ENCODE measurements around the gene MDGA2.
"Not testable (repeated sequence)": the region's sequence is repeated elsewhere in the genome, so short reads cannot be mapped to it uniquely, and the experiment has no call there.

Gene MDGA2

DNA sequence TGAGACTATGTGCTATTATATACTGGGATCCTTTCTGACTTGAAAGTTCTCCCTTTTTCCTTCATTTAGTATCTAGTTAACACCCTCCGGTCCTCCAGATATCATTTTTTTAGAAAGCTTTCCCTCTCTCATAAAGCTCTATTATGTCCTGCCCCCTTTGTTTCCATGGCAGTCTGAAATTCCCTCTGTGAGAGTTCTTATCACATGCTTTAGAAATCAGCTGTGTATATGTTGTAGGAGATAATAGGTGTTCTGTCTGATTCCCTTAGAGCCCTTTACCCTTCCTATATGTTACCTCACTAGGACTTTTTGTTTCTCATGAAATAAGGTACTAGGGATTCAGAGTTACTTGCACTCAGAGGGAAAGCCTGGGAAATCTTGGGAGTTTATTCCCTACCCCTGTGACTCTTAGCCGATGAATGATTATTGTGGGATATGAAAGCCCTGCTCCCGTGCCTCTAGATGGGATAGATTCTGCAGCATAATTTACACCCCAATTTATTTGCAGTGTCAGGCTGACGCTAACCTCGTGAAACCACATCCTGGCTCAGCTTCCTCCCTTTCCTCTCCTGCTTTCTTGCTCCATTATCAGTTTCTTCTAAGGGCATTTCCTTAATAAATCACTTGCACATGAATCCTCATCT lies 448.4 kb downstream of the MDGA2 start:
- peak; percentile 27 to 81 (median 60) for DNase-seq

DNA sequence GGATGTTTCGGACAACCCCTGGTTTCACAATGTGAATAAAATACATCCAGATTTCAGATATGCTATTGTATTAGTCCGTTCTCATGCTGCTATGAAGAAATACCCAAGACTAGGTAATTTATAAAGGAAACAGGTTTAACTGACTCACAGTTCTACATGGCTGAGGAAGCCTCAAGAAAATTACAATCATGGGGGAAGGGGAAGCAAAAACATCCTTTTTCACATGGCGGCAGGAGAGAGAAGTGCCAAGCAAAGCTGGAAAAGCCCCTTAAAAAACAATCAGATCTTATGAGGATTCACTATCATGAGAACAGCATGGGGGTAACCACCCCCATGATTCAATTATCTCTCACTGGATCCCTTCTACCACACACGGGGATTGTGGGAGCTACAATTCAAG lies 451.7 kb downstream of the MDGA2 start:
- DNase-seq, result no peak

DNA sequence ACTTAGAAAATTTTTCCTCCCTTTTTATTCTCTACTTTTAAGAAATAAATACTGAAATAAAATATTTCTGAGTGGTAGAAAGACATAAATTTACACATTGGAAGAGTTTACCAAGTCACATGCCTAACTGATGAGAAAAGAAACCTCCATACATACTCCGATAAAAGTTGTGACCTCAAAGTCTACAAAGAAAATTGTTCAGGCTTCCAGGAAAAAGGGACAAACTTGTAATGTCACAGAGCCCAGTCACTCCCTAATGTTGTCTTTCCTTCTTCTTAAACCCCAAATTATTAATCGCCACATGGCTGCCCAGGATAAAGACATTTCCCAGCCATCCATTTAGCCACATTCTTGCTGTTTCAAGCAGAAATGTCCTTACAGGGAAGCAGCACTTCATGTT lies 455.3 kb downstream of the MDGA2 start:
- no peak for DNase-seq

DNA sequence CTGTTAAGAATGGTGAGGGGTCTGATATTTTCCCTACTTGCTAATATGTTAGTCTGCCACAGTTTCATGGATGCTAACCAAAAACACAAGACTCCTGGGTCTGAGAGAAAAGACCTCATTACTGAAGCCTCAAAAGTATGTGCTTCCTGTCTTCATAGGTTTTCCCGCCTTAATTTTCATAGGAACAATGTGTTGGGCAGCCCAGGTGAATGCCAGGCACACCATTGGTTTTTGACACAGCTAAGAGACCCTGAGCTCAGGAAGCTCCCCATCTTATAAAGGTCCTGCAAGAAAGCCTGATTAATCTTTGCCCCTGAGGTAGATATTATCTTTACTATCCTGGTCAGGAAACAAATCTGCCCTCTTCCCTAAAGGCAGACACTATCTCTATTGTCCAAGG lies 464.1 kb downstream of the MDGA2 start:
- DNase-seq, result no peak

DNA sequence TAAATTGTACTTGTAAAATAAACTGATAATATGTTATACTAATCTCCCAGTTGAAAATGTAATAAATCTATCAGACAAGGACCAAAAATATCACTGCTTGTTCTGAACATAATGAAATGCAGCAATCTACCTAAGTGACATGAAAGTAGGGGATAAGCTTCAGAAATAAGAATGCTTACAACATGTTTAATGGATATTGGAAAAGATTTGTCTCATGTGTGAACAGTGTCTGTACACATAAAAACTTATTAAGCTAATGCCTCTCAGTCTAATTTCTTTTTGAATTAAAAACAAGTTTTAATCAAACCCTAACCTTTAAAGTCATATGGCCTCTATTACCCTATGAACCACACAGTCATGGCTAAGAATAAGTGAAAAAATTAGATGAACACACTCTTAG lies 465.3 kb downstream of the MDGA2 start:
- DNase-seq, result no peak

DNA sequence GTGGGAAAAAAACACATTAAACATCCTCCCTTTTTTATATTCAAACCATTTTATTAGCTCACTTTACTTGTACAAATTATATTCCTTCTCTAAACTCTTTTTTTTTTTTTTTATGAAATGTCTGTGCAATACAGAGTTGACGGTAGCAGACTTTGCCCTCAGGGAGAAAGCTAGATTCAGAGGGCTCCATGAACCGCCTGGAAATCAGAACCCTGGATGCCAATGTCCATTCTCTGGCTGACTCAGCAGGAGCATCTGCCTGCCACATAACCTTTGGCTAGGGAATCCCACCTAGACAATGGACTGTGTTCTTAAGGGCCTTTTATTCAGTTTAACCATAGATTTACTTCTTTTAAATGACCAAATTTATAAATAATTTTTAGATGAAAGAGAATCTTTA lies 467.0 kb downstream of the MDGA2 start:
- no peak for DNase-seq

DNA sequence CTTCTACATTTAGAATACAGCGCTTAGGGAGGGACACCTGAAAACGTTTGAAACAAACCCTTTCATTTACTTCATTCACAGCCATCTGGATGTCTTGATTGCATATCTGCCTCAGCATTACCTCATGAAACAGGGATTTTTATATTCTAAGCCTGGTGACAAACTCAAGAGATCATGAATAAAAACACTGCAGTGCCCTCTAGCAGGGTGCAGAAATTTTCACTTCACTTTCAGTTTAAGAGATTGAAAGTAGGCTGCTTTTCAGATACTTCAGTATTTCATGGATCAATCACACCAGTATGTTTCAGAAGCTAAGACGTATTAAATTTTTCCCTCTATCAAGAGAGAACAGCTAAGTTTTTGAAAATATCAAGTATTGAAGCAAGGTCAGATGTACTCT lies 467.8 kb downstream of the MDGA2 start:
- DNase-seq, result no peak

DNA sequence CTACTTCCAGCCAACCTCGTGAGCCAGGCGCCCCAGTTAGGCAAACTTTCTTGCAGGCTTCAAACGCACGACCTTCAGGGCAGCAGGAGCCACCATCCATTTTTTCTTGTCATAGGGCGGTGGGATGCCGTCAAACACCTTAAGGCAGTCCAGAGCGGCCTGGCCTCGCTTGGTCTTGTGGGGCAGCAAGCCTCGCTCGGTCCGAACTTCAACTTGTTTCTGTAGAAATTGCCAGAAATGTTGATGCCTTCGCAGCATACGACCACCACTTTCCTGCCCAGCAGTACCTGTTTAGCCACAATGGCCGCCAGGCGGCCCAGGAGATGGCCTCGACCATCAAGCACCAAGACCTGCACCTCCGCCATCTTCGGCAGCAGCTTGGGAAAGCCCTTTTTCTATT lies 474.7 kb downstream of the MDGA2 start:
- DNase-seq, result no peak

DNA sequence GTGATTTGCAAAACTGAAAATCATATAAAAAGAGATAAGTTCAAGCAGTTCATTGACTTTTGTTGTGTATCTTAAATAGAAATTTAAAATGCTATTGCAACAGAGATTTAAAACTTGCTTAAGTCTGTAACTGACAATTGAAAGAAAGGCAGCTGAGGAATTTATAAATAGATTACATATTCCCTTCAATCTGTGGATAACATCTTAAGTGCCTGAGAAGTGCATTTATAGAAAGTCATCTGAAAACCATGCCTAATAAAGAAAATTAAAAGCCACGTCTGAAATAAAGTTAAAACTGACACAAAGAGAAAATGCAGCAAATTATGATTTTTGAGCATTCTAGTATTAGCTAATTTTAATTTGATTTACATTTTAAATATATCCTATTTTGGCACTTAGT lies 479.8 kb downstream of the MDGA2 start:
- no peak for DNase-seq

DNA sequence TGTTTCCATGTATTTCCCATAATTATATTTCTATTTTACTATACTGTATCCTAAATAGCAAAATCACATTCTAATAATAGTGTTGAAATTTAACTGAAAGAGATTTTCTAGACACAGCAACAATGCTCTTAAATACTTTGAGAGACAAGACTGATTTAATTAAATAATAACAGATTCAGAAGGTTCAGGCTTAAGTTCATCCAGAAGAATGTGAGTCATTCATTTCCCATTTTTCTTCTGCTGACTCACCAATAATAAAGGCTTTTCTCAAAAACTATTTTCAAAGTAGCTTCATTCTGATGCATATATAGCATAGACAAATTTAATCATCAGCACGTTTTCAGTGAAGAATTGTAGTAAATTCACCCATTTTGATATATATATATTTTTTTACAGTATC lies 481.4 kb downstream of the MDGA2 start:
- DNase-seq, result peak in 2 of 4 experiments; percentile 17 to 29

DNA sequence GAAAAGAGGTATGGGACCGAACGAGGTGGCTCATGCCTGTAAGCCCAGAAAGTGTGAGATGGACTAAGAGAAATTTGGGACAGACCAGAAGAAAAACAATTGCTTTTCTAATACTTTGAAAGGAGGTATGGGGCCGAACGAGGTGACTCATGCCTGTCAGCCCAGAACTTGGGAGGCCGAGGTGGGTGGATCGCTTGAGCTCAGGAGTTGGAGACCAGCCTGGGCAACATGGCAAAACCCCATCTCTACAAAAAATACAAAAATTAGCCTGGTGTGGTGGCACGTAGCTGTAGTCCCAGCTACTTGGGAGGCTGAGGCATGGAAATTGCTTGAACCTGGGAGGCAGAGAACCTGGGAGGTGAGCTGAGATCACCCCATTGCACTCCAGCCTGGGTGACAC lies 483.2 kb downstream of the MDGA2 start:
- not testable (repeated sequence) for DNase-seq

DNA sequence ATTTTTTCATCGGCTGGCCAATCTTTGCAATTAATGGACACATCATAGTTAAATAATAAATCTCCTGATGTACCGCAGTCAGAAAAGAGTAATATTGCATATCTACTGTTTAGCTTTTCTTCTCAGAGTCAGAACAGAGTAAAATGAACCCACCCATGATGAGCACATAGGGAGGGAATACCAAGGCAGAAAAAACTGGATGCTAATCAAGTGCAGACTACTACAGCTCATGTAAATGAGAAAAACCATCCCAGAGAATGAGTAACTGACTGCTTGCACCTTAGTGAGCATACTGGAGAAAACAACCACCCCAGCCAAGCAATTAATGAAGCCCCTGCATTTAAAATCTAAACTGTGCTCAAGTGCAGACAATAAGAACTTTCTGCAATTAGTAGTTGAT lies 483.7 kb downstream of the MDGA2 start:
- no peak for DNase-seq

DNA sequence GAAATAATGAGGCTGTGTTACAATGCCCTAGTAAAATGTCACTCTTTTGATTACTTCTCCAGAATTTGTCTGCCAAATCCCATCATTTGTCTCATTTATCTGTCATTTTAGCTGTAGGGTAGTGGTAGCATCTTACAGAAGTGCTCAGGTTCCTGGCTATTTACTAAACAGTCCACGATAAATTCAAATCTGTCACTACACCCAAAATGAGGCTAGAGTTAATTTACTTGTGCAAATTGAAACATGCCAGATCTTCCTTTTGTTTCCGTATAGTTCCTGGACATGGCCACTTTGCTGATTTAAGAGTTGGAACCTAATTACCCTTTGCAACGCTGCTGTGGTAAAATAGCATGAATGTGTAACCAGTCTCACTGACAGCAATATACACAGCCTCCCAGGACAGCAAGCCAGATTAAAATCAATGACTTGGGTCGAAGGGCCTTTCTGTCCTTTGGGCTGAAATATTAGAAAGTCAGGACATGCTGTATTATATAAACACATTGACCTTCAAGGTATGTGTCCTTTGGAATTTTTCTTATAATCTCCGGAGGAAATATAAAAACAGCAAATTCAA lies 485.4 kb downstream of the MDGA2 start:
- DNase-seq, result no peak

DNA sequence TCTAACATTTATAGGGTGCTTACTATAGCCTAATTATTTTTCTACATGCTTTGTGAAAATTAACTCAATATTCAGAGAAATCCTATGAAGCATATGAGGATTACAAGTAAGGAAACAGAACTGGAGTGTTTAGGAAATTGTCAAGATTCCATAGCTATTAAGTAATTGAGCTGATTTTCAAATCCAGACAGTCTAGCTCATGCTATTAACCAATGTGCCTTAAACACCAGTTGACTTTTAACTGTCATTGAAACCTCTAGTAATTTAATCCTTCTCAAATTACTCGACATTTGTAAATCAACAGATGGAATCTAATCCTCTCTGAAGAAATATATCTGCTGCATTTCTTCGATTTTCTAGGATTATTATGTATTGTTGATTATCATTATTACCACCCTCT lies 488.9 kb downstream of the MDGA2 start:
- no peak for DNase-seq

DNA sequence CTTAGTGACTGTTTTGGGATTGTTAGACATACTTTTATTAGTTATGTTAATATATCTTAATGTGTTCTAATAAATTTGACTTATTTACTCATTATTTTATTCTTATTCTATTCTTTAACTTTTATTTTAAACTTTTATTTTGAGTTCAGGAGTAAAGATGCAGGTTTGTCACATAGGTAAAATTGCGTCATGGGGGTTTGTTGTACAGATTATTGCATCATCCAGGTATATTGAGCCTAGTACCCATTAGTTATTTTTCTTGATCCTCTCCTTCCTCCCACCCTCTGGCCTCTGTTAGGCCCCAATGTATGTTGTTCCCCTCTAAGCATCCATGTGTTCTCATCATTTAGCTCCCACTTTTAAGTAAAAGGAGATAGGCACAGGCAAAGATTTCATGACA lies 495.5 kb downstream of the MDGA2 start:
- DNase-seq, result no peak

DNA sequence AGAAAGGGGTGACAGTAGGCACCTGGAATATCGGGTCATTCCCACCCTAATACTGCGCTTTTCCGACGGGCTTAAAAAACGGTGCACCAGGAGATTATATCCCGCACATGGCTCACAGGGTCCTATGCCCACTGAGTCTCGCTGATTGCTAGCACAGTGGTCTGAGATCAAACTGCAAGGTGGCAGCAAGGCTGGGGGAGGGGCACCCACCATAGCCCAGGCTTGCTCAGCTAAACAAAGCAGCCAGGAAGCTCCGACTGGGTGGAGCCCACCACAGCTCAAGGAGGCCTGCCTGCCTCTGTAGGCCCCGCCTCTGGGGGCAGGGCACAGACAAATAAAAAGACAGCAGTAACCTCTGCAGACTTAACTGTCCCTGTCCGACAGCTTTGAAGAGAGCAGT lies 503.5 kb downstream of the MDGA2 start:
- DNase-seq, result not testable (repeated sequence)

DNA sequence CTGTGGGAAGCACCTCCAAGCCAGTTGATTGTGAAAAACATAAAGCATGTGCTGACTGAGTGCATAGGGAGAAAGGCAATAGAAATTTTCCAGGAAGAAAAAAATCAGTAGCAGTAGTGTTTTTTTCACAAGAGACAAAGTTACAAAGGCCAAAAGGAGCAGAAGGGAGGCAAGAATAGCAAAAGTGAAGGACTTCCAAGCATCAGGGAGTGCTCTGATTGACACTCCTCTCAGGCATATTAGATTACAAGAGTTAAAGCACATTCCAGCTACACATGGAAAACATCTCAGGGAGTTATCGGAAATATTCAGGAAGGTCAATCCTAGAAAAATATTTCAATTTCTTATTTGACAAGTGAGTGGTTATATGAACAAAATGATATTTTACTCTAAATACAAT lies 508.0 kb downstream of the MDGA2 start:
- DNase-seq, result no peak

DNA sequence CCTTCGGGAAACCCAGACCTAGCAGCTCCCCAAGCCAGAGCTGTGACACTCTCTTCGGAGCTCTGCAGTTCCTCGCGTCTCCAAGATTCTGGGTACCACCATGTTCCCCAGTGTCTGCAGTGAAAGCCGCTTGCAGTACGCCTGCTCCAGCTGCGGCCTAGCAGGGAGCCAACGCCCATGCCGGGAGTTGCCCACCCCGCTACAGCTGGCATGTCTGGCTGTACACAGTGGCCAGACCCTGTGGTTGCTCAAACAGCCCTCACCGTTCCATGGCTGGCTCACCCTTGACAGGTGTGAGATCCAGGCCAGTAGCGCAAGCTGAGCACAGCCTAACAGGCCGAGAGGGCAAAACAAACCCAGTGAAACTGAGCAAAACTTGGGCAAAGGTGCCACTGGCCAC lies 520.0 kb downstream of the MDGA2 start:
- DNase-seq, result no peak

DNA sequence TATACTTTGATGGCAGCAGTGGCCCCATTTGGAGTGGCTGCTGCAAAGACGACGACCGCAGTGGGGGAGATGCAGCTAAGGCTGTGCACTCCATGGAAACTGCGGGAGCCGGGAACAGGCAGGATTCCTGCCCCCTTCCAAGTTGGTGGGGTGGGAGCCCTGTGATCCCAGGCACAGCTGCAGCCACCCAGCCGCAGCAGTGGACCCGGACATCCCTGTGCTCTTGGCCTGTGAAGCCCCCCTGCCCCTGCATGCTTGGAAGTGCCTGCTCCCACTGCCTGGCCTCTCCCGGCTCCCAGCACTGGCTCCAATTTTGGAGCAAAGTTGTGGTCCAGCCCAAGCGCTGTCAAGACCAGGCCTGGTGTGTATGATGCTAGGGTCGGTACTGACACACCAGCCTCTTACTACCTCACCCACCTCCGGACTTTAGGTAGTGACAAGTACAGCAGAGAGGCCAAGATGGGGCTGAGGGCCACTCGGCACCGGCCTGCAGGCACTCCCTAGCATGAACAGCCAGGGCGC lies 521.1 kb downstream of the MDGA2 start:
- DNase-seq, result no peak

DNA sequence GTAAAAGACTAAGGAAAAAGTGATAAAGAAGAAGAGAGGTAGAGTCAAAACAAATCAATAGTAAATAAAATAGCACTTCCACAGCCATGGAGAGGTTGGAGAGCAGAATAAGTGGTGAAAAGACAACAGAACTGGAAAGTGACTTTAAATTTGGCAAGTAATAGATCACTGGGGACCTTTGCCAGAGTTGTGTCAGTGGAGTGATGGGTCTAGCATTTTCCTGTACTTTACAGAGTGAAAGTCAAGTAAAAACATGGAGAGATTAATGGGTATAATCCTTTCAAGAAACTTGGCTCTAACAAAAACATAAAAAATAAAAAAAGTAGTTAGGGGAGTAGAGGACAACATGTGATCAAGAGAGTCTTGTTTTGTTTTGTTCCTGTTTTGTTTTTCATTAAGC lies 521.7 kb downstream of the MDGA2 start:
- DNase-seq, result no peak

DNA sequence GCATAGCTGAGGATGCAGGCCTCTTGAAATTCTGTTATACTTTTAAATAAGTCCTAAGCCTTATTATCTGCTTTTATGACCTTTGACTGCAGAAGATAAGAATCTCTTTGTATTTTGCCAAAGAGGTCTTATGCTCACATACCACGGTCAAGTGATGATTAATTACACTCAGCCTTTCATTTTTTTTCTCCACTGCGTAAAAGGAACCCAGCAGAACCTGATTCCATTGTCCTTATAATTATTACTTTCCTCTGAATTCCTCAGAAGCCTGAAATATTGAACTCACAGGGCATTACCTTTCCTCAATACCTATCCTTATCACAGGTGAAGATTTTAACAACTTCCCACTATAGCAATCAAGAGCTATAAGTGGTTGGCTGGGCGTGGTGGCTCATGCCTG lies 525.1 kb downstream of the MDGA2 start:
- DNase-seq, result no peak

DNA sequence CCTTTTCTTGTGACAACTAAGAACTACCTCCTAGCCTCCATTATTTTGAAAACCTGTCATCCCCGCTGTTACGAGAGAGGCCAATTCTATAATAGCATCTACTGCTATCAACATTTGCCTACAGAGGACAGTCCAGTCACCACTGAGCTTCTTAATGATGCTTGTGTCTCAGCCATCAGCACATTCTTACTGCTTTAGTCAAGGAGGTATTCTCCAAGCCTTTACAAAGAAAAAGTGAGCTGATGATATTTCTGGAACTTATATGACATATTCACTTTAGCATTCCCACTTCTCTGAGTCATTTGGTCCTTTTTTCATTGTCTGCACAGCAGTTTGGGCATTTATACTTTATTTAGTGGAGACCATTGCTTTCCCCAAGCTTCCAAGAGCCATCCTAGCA lies 526.1 kb downstream of the MDGA2 start:
- DNase-seq, result no peak

DNA sequence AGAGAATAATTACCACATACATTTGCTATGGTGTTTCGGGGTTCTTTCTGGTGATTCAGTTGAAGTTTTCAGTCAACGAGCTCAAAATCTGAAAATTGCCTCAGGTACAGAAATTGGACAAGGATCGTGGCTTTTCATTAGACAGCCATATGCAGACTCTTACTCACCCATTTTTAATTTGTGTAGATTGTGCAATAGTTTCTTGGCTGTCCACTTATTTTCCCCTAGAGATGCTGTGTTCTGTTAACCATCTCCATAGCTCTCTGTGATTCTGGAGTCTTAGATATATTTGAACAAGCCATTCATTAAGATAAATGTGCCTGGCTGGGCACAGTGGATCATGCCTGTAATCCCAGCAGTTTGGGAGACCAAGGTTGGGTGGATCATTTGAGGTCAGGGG lies 526.7 kb downstream of the MDGA2 start:
- no peak for DNase-seq

DNA sequence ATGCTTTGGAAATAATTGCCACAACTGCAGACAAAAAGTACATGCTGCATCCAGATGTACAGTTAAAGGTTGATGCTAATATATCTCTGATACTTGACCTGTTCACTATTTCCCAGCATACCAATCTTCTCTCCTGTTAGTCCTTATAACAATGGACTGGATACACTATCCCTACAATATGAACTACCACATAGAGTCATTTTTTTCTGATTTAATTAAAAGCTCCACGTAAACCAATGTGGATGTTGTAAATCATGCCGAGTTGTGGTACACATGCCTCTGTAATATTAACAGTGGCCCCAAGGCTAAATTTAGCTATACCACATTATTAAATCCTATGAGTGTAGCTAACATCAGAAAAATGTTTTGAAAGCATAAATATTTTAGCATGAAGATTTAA lies 554.8 kb downstream of the MDGA2 start:
- DNase-seq, result no peak

DNA sequence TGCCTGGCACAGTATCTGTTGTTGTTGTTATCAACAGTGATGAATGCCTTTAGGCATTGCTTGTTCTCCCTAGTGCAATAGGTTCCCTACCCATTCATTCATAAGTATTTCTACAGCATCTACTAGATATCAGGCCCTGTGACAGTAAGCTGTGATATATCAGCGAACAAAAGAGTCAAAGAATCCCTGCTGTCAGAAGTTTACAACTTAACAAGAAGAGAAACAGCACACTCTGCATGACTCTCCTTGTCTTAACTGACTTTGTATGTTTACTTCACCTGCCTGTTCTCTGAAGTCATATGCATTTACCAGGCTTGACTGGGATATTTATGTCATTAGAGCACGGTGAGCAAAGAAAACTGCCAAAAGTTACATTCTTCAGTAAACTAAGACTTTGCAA lies 571.6 kb downstream of the MDGA2 start:
- DNase-seq, result no peak

Data from suppressor macrophage (primary cell).